ENCODE data around the gene PAK1.
A peak's percentile ranks its signal among the peaks of the same experiment; 100 is the strongest.

The PAK1 gene

GRCh38 chr11:77413850-77414460 lies 59.9 kb downstream of the PAK1 start:
- no peak for DNase-seq (ENCODE audit: insufficient read length, low spot score)

GRCh38 chr11:77412814-77413213 lies 61.1 kb downstream of the PAK1 start:
- TF ChIP-seq POU2F2 (IDR thresholded peaks at IDR 0.05; ENCODE audit: low read depth, low read length) = no peak
- TF ChIP-seq POLR2A (IDR thresholded peaks at IDR 0.05; ENCODE audit: low read depth, low read length) = no peak
- no peak for TF ChIP-seq PAX5 (IDR thresholded peaks at IDR 0.05; ENCODE audit: insufficient read depth, low read length, severe bottlenecking)
- TF ChIP-seq POLR2AphosphoS5 (IDR thresholded peaks at IDR 0.05; ENCODE audit: low read depth, low read length) = no peak
- no peak for TF ChIP-seq TAF1 (IDR thresholded peaks at IDR 0.05; ENCODE audit: low read depth, low read length)
- no peak for TF ChIP-seq SPI1 (IDR thresholded peaks at IDR 0.05; ENCODE audit: low read depth, low read length)
- DNase-seq (ENCODE audit: insufficient read length, low spot score) = no peak
- FAIRE-seq = no peak

More at GRCh38 chr11:77413850-77414460, 59.9 kb downstream of the PAK1 start:
- no peak for FAIRE-seq
- TF ChIP-seq TAF1 (IDR thresholded peaks at IDR 0.05; ENCODE audit: low read depth, low read length) = no peak

- TF ChIP-seq POU2F2 (IDR thresholded peaks at IDR 0.05; ENCODE audit: low read depth, low read length) (no peak), SPI1 (IDR thresholded peaks at IDR 0.05; ENCODE audit: low read depth, low read length) (peak; percentile 88), TAF1 (IDR thresholded peaks at IDR 0.05; ENCODE audit: low read depth, low read length) (0 out of 2 replicates have a peak, but pooled peaks have one; percentile 2), PAX5 (IDR thresholded peaks at IDR 0.05; ENCODE audit: insufficient read depth, low read length, severe bottlenecking) (peak; percentile 24), POLR2A (IDR thresholded peaks at IDR 0.05; ENCODE audit: low read depth, low read length) (peak; percentile 37; the same call in 1 of the 2 replicates), POLR2AphosphoS5 (IDR thresholded peaks at IDR 0.05; ENCODE audit: low read depth, low read length) (no peak)
- FAIRE-seq (peak; percentile 89), DNase-seq (ENCODE audit: insufficient read length, low spot score) (peak; percentile 54)
Measured at GRCh38 chr11:77411717-77412441, 62.0 kb downstream of the PAK1 start.

- peak; percentile 75 for FAIRE-seq
Measured at GRCh38 chr11:77411137-77411707, 62.7 kb downstream of the PAK1 start.

GRCh38 chr11:77410076-77410827 lies 63.6 kb downstream of the PAK1 start:
- no peak for DNase-seq (ENCODE audit: insufficient read length, low spot score)
- peak; percentile 59 for FAIRE-seq
- TF ChIP-seq PAX5 (IDR thresholded peaks at IDR 0.05; ENCODE audit: insufficient read depth, low read length, severe bottlenecking) (no peak), POLR2AphosphoS5 (IDR thresholded peaks at IDR 0.05; ENCODE audit: low read depth, low read length) (no peak), SPI1 (IDR thresholded peaks at IDR 0.05; ENCODE audit: low read depth, low read length) (no peak), POLR2A (IDR thresholded peaks at IDR 0.05; ENCODE audit: low read depth, low read length) (no peak), TAF1 (IDR thresholded peaks at IDR 0.05; ENCODE audit: low read depth, low read length) (no peak), POU2F2 (IDR thresholded peaks at IDR 0.05; ENCODE audit: low read depth, low read length) (no peak)

More at GRCh38 chr11:77411137-77411707, 62.7 kb downstream of the PAK1 start:
- DNase-seq (ENCODE audit: insufficient read length, low spot score) = no peak
- TF ChIP-seq SPI1 (IDR thresholded peaks at IDR 0.05; ENCODE audit: low read depth, low read length) (no peak), POLR2AphosphoS5 (IDR thresholded peaks at IDR 0.05; ENCODE audit: low read depth, low read length) (no peak), POU2F2 (IDR thresholded peaks at IDR 0.05; ENCODE audit: low read depth, low read length) (no peak), POLR2A (IDR thresholded peaks at IDR 0.05; ENCODE audit: low read depth, low read length) (0 out of 2 replicates have a peak, but pooled peaks have one; percentile 6), TAF1 (IDR thresholded peaks at IDR 0.05; ENCODE audit: low read depth, low read length) (peak; percentile 16; the same call in 1 of the 2 replicates), PAX5 (IDR thresholded peaks at IDR 0.05; ENCODE audit: insufficient read depth, low read length, severe bottlenecking) (no peak)

GRCh38 chr11:77409046-77409445 lies 64.8 kb downstream of the PAK1 start:
- DNase-seq (ENCODE audit: insufficient read length, low spot score) = no peak
- no peak for TF ChIP-seq POLR2AphosphoS5 (IDR thresholded peaks at IDR 0.05; ENCODE audit: low read depth, low read length)
- TF ChIP-seq SPI1 (IDR thresholded peaks at IDR 0.05; ENCODE audit: low read depth, low read length) = 0 out of 2 replicates have a peak, but pooled peaks have one; percentile 3
- no peak for FAIRE-seq

- TF ChIP-seq TAF1 (IDR thresholded peaks at IDR 0.05; ENCODE audit: low read depth, low read length) (no peak), PAX5 (IDR thresholded peaks at IDR 0.05; ENCODE audit: insufficient read depth, low read length, severe bottlenecking) (no peak), POU2F2 (IDR thresholded peaks at IDR 0.05; ENCODE audit: low read depth, low read length) (no peak), POLR2A (IDR thresholded peaks at IDR 0.05; ENCODE audit: low read depth, low read length) (no peak), POLR2AphosphoS5 (IDR thresholded peaks at IDR 0.05; ENCODE audit: low read depth, low read length) (no peak), SPI1 (IDR thresholded peaks at IDR 0.05; ENCODE audit: low read depth, low read length) (no peak)
- DNase-seq (ENCODE audit: insufficient read length, low spot score) (no peak), FAIRE-seq (peak; percentile 47)
Measured at GRCh38 chr11:77407613-77408012, 66.3 kb downstream of the PAK1 start.

- FAIRE-seq (no peak), DNase-seq (ENCODE audit: insufficient read length, low spot score) (no peak)
- TF ChIP-seq TAF1 (IDR thresholded peaks at IDR 0.05; ENCODE audit: low read depth, low read length) = no peak
- no peak for TF ChIP-seq POLR2AphosphoS5 (IDR thresholded peaks at IDR 0.05; ENCODE audit: low read depth, low read length)
- TF ChIP-seq POU2F2 (IDR thresholded peaks at IDR 0.05; ENCODE audit: low read depth, low read length) = no peak
- TF ChIP-seq POLR2A (IDR thresholded peaks at IDR 0.05; ENCODE audit: low read depth, low read length) = no peak
- TF ChIP-seq PAX5 (IDR thresholded peaks at IDR 0.05; ENCODE audit: insufficient read depth, low read length, severe bottlenecking) = no peak
- no peak for TF ChIP-seq SPI1 (IDR thresholded peaks at IDR 0.05; ENCODE audit: low read depth, low read length)
Measured at GRCh38 chr11:77406396-77406795, 67.5 kb downstream of the PAK1 start.

GRCh38 chr11:77403211-77403610 lies 70.7 kb downstream of the PAK1 start:
- TF ChIP-seq POLR2AphosphoS5 (IDR thresholded peaks at IDR 0.05; ENCODE audit: low read depth, low read length) (no peak), POU2F2 (IDR thresholded peaks at IDR 0.05; ENCODE audit: low read depth, low read length) (no peak), PAX5 (IDR thresholded peaks at IDR 0.05; ENCODE audit: insufficient read depth, low read length, severe bottlenecking) (no peak)
- DNase-seq (ENCODE audit: insufficient read length, low spot score) (no peak), FAIRE-seq (no peak)
